ENCODE results near the gene LINGO1.

Gene LINGO1

DNA sequence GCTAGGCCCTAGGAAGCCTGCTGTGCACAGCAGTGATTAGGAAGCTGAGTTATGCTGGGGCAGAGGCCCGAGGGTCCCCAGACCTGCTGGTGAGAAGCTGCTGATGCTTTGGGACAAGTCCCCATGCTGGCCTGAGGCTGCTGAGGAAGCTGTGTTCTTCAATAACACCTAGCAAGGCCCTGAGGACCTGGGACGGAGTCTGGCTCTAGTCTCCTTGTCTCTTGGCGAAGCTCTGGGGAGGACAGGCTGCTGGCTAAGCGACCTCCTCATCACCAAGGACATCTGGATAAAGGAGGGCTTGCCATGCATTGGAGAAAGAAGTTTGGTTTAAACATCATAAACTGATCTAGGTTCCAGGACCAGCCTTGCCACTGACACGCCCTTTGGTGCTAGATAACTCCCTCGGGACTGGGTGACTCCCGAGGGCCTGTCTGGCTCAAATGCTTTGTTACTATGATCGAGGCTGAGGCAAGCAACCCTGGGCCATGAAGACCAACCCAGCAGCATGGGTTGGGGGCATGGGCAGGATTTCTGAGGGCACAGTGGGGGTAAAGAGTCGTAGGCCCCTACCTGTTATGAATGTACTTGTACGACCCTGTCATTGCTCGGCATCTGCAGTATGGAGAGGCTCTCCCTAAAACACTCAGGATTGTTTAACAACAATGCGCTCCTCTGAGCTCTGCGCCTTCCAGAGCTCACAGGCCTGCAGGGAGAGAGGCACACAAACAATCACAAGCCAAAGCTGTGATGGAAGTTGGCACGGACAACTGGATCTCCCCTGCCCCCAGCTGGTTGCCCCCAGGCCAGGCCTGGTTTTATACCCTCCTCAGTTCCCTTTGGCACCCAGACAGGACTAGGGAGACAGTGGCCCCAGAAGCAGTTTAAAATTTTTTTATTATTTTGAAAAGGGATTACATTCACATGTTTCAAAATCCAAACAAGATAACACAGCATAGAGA, 64.4 kb downstream of the LINGO1 start:
- H3K9ac ChIP-seq (ENCODE audit: low read length), result no peak overlapping the region

DNA sequence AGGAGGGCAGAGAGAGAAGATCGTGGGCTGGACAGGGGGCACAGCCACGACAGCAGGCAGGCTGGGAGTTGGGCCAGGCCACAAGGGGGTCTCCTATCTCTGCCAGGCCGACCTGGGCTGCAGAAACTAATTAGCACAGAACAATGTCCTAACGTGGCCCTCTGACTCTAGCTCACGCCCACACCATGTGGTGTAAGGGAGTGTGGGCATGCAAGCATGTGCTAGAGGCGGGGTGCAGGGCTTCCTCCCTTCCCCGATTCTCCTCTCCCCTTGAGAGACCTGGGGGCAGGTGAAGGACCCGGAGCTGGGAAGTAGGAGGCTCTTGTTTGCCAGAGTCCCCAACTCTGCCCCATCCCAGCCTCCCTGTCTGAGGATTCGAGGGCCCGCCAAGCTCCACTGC, 65.5 kb downstream of the LINGO1 start:
- Histone ChIP-seq H3K9ac (ENCODE audit: low read length) (no peak overlapping the region), H3K4me3 (ENCODE audit: low read length) (no peak overlapping the region), H3K4me1 (ENCODE audit: control insufficient read depth, insufficient read depth, low read length) (peaks cover 22% of the 10 kb centered on the region), H3K27me3 (ENCODE audit: control insufficient read depth, insufficient read depth, low read length) (no peaks in the 10 kb centered on the region), H3K9me3 (ENCODE audit: control insufficient read depth, low read length) (no peaks in the 10 kb centered on the region), H3K36me3 (ENCODE audit: control insufficient read depth, insufficient read depth, low read length) (no peaks in the 10 kb centered on the region)

More for the DNA sequence above, 64.4 kb downstream of the LINGO1 start:
- Histone ChIP-seq H3K9me3 (ENCODE audit: control insufficient read depth, low read length) (no peaks in the 10 kb centered on the region), H3K4me1 (ENCODE audit: control insufficient read depth, insufficient read depth, low read length) (peaks cover 22% of the 10 kb centered on the region), H3K4me3 (ENCODE audit: low read length) (no peak overlapping the region), H3K36me3 (ENCODE audit: control insufficient read depth, insufficient read depth, low read length) (no peaks in the 10 kb centered on the region), H3K27me3 (ENCODE audit: control insufficient read depth, insufficient read depth, low read length) (no peaks in the 10 kb centered on the region)

DNA sequence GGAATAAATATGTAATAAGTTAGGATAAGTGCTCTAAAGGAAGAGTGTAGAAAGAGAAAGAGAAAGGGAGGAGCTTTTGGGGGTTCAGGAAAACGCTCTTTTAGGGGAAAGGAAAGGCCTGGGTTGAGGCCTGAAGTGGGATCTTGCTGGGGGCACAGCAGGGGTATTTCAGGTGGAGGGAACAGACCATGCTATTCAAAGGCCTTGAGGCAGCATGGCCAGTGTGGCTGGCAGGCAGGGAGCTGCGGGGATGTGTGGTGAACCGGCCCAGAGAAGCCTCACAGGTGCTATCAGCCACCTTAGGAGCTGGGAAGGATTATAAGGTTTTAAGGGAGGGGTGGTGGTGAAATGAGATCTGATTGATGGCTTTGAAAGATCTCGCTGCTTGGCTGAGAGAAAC, 66.6 kb downstream of the LINGO1 start:
- Histone ChIP-seq H3K27me3 (ENCODE audit: control insufficient read depth, insufficient read depth, low read length) (no peaks in the 10 kb centered on the region), H3K36me3 (ENCODE audit: control insufficient read depth, insufficient read depth, low read length) (no peaks in the 10 kb centered on the region), H3K4me3 (ENCODE audit: low read length) (no peak overlapping the region), H3K9me3 (ENCODE audit: control insufficient read depth, low read length) (no peaks in the 10 kb centered on the region), H3K4me1 (ENCODE audit: control insufficient read depth, insufficient read depth, low read length) (peaks cover 22% of the 10 kb centered on the region), H3K9ac (ENCODE audit: low read length) (no peak overlapping the region)

DNA sequence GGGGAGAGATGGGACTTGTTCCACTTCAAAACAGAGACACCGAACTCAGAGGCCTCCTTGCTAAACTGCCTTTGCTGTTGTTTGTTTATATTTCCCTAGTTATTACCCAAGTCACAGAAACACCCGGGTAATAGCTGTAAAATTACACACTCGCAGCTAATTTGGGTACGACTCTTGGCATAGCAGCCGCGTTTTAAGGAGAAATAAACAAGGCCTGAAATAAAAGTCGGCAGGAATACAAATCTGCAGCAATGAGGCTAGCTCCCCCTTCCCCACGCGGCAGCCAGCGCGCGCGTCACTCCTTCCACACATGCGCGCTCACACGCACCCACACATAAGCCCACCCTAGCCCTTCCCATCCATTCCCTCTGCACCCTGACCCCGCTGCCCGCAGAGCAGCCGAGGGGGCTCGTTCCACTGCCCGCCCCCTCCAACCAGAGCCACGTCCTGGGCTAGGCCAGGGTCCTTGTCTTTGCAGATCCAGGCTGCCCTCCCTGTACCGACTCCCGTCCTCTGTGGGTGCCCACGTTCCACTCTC, 67.3 kb downstream of the LINGO1 start:
- Histone ChIP-seq H3K27me3 (ENCODE audit: control insufficient read depth, insufficient read depth, low read length) (no peaks in the 10 kb centered on the region), H3K9me3 (ENCODE audit: control insufficient read depth, low read length) (no peaks in the 10 kb centered on the region), H3K36me3 (ENCODE audit: control insufficient read depth, insufficient read depth, low read length) (no peaks in the 10 kb centered on the region), H3K9ac (ENCODE audit: low read length) (no peak overlapping the region), H3K4me1 (ENCODE audit: control insufficient read depth, insufficient read depth, low read length) (peaks cover 22% of the 10 kb centered on the region), H3K4me3 (ENCODE audit: low read length) (no peak overlapping the region)

DNA sequence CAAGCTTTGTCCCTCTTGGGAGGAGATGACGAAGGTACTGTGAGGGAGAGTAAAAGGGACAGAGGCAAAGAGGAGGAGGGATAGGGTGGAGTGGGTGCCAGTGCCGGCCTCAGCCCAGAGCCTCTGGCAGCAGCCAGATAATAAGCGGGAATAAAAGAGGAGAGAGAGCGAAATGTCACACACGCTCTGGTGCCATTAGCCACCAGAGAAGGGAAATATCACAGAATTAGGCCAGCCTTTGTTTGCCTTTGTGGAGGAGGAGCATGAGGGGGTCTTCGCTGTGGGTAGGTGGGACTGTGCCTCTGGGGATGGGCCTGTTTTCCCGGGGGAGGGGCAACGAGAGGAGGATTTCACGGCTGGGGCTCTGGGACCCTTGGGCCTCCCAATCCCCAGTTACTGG, 67.8 kb downstream of the LINGO1 start:
- no peaks in the 10 kb centered on the region for H3K27me3 ChIP-seq (ENCODE audit: control insufficient read depth, insufficient read depth, low read length)
- H3K4me3 ChIP-seq (ENCODE audit: low read length), result no peak overlapping the region
- no peaks in the 10 kb centered on the region for H3K9me3 ChIP-seq (ENCODE audit: control insufficient read depth, low read length)
- peaks cover 22% of the 10 kb centered on the region for H3K4me1 ChIP-seq (ENCODE audit: control insufficient read depth, insufficient read depth, low read length)
- no peaks in the 10 kb centered on the region for H3K36me3 ChIP-seq (ENCODE audit: control insufficient read depth, insufficient read depth, low read length)
- H3K9ac ChIP-seq (ENCODE audit: low read length), result no peak overlapping the region

DNA sequence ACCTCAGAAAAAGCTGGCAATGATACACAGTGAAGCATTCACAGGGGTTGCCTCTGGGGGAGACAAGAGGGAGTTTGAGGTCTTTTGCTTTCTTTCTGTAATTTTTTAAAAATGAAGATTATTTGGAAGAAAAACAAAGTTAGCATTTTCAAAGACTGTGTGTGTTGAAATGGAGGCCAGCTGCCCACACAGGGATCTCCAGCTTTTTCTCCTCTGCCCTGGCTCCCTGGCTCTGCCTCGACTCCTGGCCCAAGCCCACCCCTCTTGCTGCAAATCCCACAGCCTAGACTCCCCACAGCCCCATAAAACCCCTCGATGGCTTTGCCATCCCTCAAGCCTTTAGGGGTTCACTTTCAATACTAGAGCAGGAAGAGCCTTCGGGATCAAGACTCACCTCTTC, 68.4 kb downstream of the LINGO1 start:
- Histone ChIP-seq H3K9me3 (ENCODE audit: control insufficient read depth, low read length) (no peaks in the 10 kb centered on the region), H3K9ac (ENCODE audit: low read length) (no peak overlapping the region), H3K4me1 (ENCODE audit: control insufficient read depth, insufficient read depth, low read length) (peaks cover 16% of the 10 kb centered on the region), H3K4me3 (ENCODE audit: low read length) (no peak overlapping the region), H3K36me3 (ENCODE audit: control insufficient read depth, insufficient read depth, low read length) (no peaks in the 10 kb centered on the region), H3K27me3 (ENCODE audit: control insufficient read depth, insufficient read depth, low read length) (no peaks in the 10 kb centered on the region)

DNA sequence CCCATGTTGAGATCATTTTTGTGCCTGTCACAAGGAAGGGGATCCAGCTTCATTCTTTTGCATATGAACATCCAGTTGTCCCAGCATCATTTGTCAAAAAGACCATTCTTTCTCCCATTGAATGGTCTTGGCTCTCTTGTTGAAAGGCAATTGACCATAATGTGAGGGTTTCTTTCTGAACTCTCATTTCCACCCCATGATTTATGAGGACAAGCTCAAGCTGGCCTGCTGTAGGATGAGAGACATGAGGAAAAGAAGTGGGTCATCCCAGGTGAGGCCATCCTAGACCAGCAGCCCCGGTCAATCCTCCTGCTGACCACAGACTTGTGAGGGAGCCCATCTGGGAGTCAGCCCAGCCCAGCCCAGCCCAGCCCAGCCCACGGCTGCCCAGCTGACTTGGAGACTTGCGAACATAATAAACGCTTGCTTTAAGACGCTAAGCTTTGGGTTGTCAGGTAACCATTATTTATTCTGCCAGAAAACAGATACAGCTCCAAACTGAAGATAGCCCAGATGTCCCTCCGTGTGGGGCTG, 69.0 kb downstream of the LINGO1 start:
- peaks cover 9% of the 10 kb centered on the region for H3K4me1 ChIP-seq (ENCODE audit: control insufficient read depth, insufficient read depth, low read length)
- H3K9me3 ChIP-seq (ENCODE audit: control insufficient read depth, low read length), result no peaks in the 10 kb centered on the region
- no peak overlapping the region for H3K9ac ChIP-seq (ENCODE audit: low read length)
- no peaks in the 10 kb centered on the region for H3K27me3 ChIP-seq (ENCODE audit: control insufficient read depth, insufficient read depth, low read length)
- H3K36me3 ChIP-seq (ENCODE audit: control insufficient read depth, insufficient read depth, low read length), result no peaks in the 10 kb centered on the region
- no peak overlapping the region for H3K4me3 ChIP-seq (ENCODE audit: low read length)

Measured in mucosa of stomach (tissue), 1 donor.